ENCODE results near the gene CDK5. TPM values are rescaled to one million over a fixed set of nuclear protein-coding genes. Genes with fewer than 3 reads are reported as not detected.

Gene CDK5
- total RNA-seq, 2 experiments from 2014 or later, result 3.1 to 3.5 TPM

DNA sequence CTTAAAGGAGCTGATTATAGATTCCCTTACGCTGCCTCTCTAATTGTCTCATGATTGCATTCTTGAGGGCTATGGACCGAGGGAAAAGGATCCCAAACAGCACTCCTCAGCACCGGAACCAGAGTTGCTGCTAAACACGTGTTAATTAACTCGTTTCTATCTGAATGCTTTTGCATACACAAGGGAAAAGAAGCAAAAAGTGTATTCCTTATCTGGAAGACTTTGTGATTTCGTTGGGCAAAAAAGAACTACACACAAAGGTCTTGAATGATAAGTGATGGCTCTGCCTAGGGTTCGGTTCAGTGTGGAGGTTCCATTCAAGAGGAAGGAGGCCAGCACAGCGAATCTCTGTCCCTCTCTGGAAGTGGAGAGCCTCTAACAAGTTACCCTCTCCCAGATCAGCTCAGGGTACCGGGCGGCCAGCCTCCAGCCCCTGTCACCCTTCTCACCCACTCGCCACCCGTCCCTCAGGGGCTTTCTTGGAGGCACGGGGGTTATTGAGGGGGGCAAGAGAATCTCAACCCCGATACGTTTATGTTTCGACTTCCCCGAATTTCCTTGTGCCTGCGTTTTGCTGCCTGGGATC lies 1.2 kb upstream of the CDK5 start:
- H3K9me3 ChIP-seq (ENCODE audit: control insufficient read depth in 1 of 2, insufficient read depth in 1 of 2, low read length in 2 of 2), result no peaks in the 10 kb centered on the region
- ChIA-PET CTCF (interaction anchor here (0.8 to 2.0 kb wide), 6 partner anchors 25 to 65 kb away, joined by 3 to 8 read pairs (median 6); partner anchors contain the start of genes ABCB8 and TMUB1), POLR2A (interaction anchor here (0.7 to 2.8 kb wide), 10 partner anchors 8 to 283 kb away, joined by 3 to 17 read pairs (median 4); partner anchors contain the start of genes ABCB8, FASTK, NUB1 and TMUB1)
- no peaks in the 10 kb centered on the region for H3K27me3 ChIP-seq (ENCODE audit: control insufficient read depth in 1 of 2, insufficient read depth in 2 of 2, low read length in 2 of 2)
- peaks cover 7% of the 10 kb centered on the region for H3K36me3 ChIP-seq (ENCODE audit: insufficient read depth, low read length)
- H3K4me3 ChIP-seq (ENCODE audit: low read length), result peak overlapping the region; percentile 89
- peaks cover 46% of the 10 kb centered on the region for H3K4me1 ChIP-seq (ENCODE audit: insufficient read depth, low read length)
- Mint-ChIP-seq H3K27me3 (no peaks in the 10 kb centered on the region), H3K27ac (peak overlapping the region; percentile 91), H3K4me1 (ENCODE audit: low read depth) (peaks cover 42% of the 10 kb centered on the region), H3K4me3 (peak overlapping the region; percentile 96), H3K36me3 (ENCODE audit: low read depth) (peaks cover 11% of the 10 kb centered on the region), H3K9me3 (no peaks in the 10 kb centered on the region)
- H3K27ac ChIP-seq (ENCODE audit: low read depth in 1 of 2, low read length in 2 of 2), result peak overlapping the region; percentile 69 to 71
- DNase-seq (peak in 2 of 14 experiments; percentile 17 to 45), ATAC-seq (ENCODE audit: poor library complexity) (no peak)
- intact Hi-C loops (cut with DNase I, micrococcal nuclease), result loop anchor here (1.0 to 10.0 kb wide), 7 partner anchors 21 to 1344 kb away; partner anchors contain the start of genes TMUB1 (in 2 of the 2), ABCB8 (in 1 of the 2), CHPF2 (in 1 of the 2) and FASTK (in 1 of the 2)
- TF ChIP-seq, protein P1, sequence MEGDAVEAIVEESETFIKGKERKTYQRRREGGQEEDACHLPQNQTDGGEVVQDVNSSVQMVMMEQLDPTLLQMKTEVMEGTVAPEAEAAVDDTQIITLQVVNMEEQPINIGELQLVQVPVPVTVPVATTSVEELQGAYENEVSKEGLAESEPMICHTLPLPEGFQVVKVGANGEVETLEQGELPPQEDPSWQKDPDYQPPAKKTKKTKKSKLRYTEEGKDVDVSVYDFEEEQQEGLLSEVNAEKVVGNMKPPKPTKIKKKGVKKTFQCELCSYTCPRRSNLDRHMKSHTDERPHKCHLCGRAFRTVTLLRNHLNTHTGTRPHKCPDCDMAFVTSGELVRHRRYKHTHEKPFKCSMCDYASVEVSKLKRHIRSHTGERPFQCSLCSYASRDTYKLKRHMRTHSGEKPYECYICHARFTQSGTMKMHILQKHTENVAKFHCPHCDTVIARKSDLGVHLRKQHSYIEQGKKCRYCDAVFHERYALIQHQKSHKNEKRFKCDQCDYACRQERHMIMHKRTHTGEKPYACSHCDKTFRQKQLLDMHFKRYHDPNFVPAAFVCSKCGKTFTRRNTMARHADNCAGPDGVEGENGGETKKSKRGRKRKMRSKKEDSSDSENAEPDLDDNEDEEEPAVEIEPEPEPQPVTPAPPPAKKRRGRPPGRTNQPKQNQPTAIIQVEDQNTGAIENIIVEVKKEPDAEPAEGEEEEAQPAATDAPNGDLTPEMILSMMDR (IDR thresholded peaks at IDR 0.05), result no peak

DNA sequence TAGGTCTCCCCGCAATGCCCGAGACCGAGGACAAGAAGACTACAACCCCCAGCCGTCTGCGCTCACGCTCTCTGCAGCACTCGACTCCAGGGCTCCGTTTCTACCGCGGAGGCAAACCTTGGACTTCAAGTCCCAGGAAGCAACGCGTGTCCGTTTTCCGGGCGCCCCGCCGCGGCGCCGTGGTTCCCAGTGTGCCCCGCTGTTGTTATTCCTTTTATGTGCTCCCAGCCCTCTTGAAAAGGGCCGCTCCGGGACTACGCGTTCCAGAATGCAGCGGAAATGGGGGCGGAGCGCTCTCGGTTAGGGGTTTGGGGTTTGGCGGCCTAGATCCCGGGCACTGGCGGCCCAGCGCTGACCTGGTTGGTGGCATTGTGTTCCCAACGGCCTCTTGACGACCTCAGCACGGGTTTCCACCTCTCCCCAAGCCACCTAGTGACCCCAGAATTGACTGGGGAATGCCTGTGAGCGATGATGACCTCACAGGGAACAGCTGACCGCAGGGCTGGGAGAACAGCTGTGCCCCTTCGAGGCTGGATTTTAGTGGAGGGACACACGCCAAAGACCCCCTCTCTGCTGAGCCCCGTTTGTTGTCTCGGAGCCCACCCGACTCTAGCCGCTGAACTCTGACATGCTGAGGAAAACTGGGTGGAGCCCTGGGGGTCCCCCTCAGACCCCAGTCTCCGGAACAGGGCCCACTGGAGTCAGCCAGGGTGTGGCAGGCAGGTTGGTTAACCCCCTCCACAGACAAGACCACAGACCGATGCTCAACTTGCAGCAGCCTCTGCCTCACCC lies 488 bp upstream of the CDK5 start:
- Mint-ChIP-seq H3K27ac (peak overlapping the region; percentile 91), H3K9me3 (no peaks in the 10 kb centered on the region), H3K4me3 (peak overlapping the region; percentile 96), H3K36me3 (ENCODE audit: low read depth) (peaks cover 5% of the 10 kb centered on the region), H3K27me3 (no peaks in the 10 kb centered on the region), H3K4me1 (ENCODE audit: low read depth) (peaks cover 42% of the 10 kb centered on the region)
- Histone ChIP-seq H3K27ac (ENCODE audit: low read depth in 1 of 2, low read length in 2 of 2) (peak overlapping the region; percentile 69 to 71), H3K4me3 (ENCODE audit: low read length) (peak overlapping the region; percentile 89), H3K27me3 (ENCODE audit: control insufficient read depth in 1 of 2, insufficient read depth in 2 of 2, low read length in 2 of 2) (no peaks in the 10 kb centered on the region), H3K36me3 (ENCODE audit: insufficient read depth, low read length) (peaks cover 7% of the 10 kb centered on the region), H3K4me1 (ENCODE audit: insufficient read depth, low read length) (peaks cover 49% of the 10 kb centered on the region), H3K9me3 (ENCODE audit: control insufficient read depth in 1 of 2, insufficient read depth in 1 of 2, low read length in 2 of 2) (no peaks in the 10 kb centered on the region)
- ATAC-seq (ENCODE audit: poor library complexity) (peak; percentile 94), DNase-seq (peak; percentile 92 to 100 (median 96))
- ChIA-PET CTCF (interaction anchor here (0.8 to 2.0 kb wide), 6 partner anchors 25 to 65 kb away, joined by 3 to 8 read pairs (median 6); partner anchors contain the start of genes ABCB8 and TMUB1), POLR2A (interaction anchor here (0.7 to 2.8 kb wide), 10 partner anchors 9 to 283 kb away, joined by 3 to 17 read pairs (median 4); partner anchors contain the start of genes ABCB8, FASTK, NUB1 and TMUB1)
- TF ChIP-seq, protein P1 (IDR thresholded peaks at IDR 0.05), result no peak
- intact Hi-C loops (cut with DNase I, micrococcal nuclease), result loop anchor here (1.0 to 10.0 kb wide), 7 partner anchors 25 to 1343 kb away; partner anchors contain the start of genes TMUB1 (in 2 of the 2), ABCB8 (in 1 of the 2), CHPF2 (in 1 of the 2) and ZNF467 (in 1 of the 2)
